ENCODE data around the gene CTXND1. TPM values are rescaled to one million over a fixed set of nuclear protein-coding genes. Genes with fewer than 3 reads are reported as not detected.

CTXND1 gene
- polyA plus RNA-seq, 2 of the 4 experiments (the other 2 are of a cell fraction), result not detected

- 77% methylated on average over 6 of the region's 6 CpGs for WGBS (ENCODE audit: missing lambda C conversion rate)
- no peak overlapping the region for H3K4me3 ChIP-seq
- ChIA-PET POLR2A (interaction anchor here (0.7 kb wide), 1 partner anchor 9 kb away, joined by 3 read pairs; no protein-coding TSS in a partner anchor), CTCF (interaction anchor here (0.7 to 2.7 kb wide), 6 partner anchors 10 to 73 kb away, joined by 3 to 8 read pairs (median 4); no protein-coding TSS in a partner anchor)
- FAIRE-seq (no peak), ATAC-seq (no peak), DNase-seq (ENCODE audit: low read depth in 1 of 2, low spot score in 1 of 2) (no peak)
- H3K4me2 ChIP-seq, result no peak overlapping the region
- H3K9me3 ChIP-seq, result no peaks in the 10 kb centered on the region
- no peak overlapping the region for H3K27ac ChIP-seq
- H3K4me1 ChIP-seq, result peaks cover 19% of the 10 kb centered on the region
- TF ChIP-seq KDM5A (IDR thresholded peaks at IDR 0.05), result no peak
- no peak for TF ChIP-seq HOXB13 (CRISPR knock-in tag; IDR thresholded peaks at IDR 0.05; ENCODE audit: low read depth)
- no peak for TF ChIP-seq EP300 (IDR thresholded peaks at IDR 0.05)
- no peak for TF ChIP-seq GATA3 (IDR thresholded peaks at IDR 0.05; ENCODE audit: borderline replicate concordance)
- no peak for TF ChIP-seq FOSL2 (IDR thresholded peaks at IDR 0.05)
- TF ChIP-seq FOSL2 (CRISPR knock-in tag; IDR thresholded peaks at IDR 0.05), result no peak
- no peak for TF ChIP-seq CHD4 (IDR thresholded peaks at IDR 0.05; ENCODE audit: borderline replicate concordance)
- no peak for TF ChIP-seq SREBF2 (IDR thresholded peaks at IDR 0.05)
- no peak for TF ChIP-seq ZSCAN20 (CRISPR knock-in tag; IDR thresholded peaks at IDR 0.05)
- TF ChIP-seq HOXA7 (CRISPR knock-in tag; IDR thresholded peaks at IDR 0.05), result no peak
- TF ChIP-seq CHD2 (IDR thresholded peaks at IDR 0.05; ENCODE audit: low read length, partially characterized antibody), result no peak
- no peak for TF ChIP-seq RAD21 (conservative IDR thresholded peaks at IDR 0.05 in 1 of 2, IDR thresholded peaks at IDR 0.05 in 1 of 2)
- no peak for TF ChIP-seq REST (IDR thresholded peaks at IDR 0.05)
- no peak for TF ChIP-seq ESRRA (IDR thresholded peaks at IDR 0.05; ENCODE audit: borderline replicate concordance, low read length)
- TF ChIP-seq ATOH8 (CRISPR knock-in tag; IDR thresholded peaks at IDR 0.05; ENCODE audit: low read depth), result no peak
Observed at GRCh38 chr15:80162059-80162554, 89.9 kb downstream of the CTXND1 start.

GRCh38 chr15:80161468-80162016 is 90.5 kb downstream of the CTXND1 start:
- TF ChIP-seq HEYL (CRISPR knock-in tag; IDR thresholded peaks at IDR 0.05) (no peak), ZFP36 (IDR thresholded peaks at IDR 0.05; ENCODE audit: borderline replicate concordance, partially characterized antibody) (no peak), CTCF (IDR thresholded peaks at IDR 0.05) (no peak), ZC3H11A (IDR thresholded peaks at IDR 0.05) (no peak), JUN (IDR thresholded peaks at IDR 0.05) (no peak), KDM5A (IDR thresholded peaks at IDR 0.05) (no peak), NFE2L2 (conservative IDR thresholded peaks at IDR 0.05; ENCODE audit: low read length) (no peak), RNF2 (IDR thresholded peaks at IDR 0.05; ENCODE audit: borderline replicate concordance, low read depth) (no peak), POLR2A (IDR thresholded peaks at IDR 0.05; ENCODE audit: low read length) (no peak), REST (IDR thresholded peaks at IDR 0.05) (no peak), NR3C1 (IDR thresholded peaks at IDR 0.05) (no peak)
- FAIRE-seq (no peak), ATAC-seq (no peak), DNase-seq (ENCODE audit: low read depth in 1 of 2, low spot score in 1 of 2) (no peak)
- H3K4me1 ChIP-seq, result peaks cover 19% of the 10 kb centered on the region
- H3K27ac ChIP-seq, result peak overlapping the region in 1 of 2 experiments; percentile 81; a peak in 3 of 6 replicates
- H3K4me3 ChIP-seq, result no peak overlapping the region
- no peaks in the 10 kb centered on the region for H3K9me3 ChIP-seq
- H3K4me2 ChIP-seq, result no peak overlapping the region
- ChIA-PET CTCF (interaction anchor here (0.7 to 2.7 kb wide), 7 partner anchors 10 to 822 kb away, joined by 3 to 8 read pairs (median 3); no protein-coding TSS in a partner anchor), POLR2A (interaction anchor here (0.7 kb wide), 1 partner anchor 8 kb away, joined by 3 read pairs; no protein-coding TSS in a partner anchor)
- 92% methylated on average over 6 of the region's 6 CpGs for WGBS (ENCODE audit: missing lambda C conversion rate)
